Lung microvascular endothelial cell (primary cell): Measurements from ENCODE around the gene DUS1L. TPM values are rescaled to one million over a fixed set of nuclear protein-coding genes. Genes with fewer than 3 reads are reported as not detected.

Experiments
- DNase-seq, 2 donors: peaks; one replicate each; pipeline versions ENCODE4 v3.0.0 to v3.0.0-alpha.2; 2010; ENCODE audit warnings: low read depth in 2 of 2
- total RNA-seq: library from RNA; depleted of rRNA; stranded (reverse); fragments of >200 nt; gene quantifications from 2 replicates; pipeline ENCODE4 v1.2.1, GENCODE V29; 2014

The DUS1L gene
- total RNA-seq: 30.7 and 35.5 TPM in 2 replicates

DNA sequence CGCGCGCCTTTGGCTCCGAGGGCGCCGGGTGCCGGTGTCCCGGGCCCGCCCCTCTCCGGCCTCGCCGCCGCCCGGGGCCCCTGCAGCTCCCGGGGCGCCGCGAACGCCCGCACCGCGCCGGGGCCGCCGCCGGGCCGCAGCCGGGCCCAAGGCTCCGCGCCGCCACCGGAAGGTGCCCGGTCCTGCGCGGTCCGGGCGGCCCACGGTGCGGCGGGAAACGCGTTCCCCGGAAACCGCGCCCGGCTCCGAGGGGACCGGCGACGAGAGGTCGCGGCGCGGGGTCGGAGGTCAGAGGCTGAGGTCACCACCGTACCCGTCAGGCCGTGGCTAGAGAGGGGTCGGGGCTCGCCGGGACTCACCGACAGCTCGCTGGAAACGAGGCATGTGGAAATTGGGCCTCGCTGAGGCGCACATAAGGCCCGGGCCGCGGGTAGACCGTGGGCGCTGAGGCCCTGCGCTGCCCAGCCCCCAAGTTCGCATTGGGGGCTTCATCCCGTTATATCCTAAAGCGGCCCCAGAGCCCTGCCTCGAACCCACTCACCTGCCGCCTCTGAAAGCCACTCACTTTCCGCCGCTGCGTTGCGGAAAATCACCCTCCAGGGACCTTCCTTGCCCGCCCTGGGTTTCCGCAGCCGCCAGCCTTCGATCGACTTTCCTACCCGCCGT is at the start of gene DUS1L:
TSS of gene DUS1L (minus strand) at position 167 of the 666 bp plus-strand sequence. CDS start 745 bp downstream, outside the sequence.
- DNase-seq: peak; percentile 55 to 68

DNA sequence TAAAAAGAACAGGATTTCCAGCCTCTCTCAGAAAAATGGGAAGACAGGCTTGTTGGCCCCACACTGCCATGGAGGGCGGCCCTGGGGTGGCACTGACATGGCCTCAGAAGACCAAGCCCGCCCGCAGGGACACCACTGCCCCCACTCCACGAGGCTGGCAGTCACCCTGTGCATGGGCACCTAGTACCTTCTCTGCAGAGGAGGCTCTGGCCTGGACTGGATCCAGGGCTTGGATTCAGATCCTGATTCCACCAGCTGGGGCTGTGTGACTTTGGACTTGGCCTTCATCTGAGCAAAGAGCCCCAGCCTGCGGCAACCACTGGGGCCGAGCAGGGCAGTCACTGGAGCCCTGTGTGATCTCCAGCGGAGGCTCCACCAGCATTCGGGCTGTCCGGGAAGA is 49.3 kb upstream of the DUS1L start:
- DNase-seq: peak in 1 of 2 donors; percentile 19

DNA sequence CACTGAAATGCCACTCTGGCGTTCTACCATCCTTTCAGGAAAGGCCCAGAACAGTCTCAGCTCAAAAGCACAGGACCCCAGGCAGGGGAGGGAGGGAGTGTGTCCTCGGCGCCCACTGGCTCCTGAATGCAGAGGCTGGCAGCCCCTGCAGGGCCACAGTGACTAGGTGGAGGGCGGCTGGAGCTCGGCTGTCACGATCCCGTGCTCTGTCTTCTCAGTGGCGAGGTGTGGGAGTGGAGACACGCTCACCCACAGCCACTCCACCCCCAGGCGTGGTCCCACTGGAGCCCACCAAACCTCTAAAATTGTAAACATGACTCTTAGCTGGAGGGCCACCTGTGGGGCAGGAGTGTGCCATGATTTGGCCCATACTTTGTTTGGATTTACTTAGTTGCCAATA is 48.8 kb upstream of the DUS1L start:
- DNase-seq: no peak

DNA sequence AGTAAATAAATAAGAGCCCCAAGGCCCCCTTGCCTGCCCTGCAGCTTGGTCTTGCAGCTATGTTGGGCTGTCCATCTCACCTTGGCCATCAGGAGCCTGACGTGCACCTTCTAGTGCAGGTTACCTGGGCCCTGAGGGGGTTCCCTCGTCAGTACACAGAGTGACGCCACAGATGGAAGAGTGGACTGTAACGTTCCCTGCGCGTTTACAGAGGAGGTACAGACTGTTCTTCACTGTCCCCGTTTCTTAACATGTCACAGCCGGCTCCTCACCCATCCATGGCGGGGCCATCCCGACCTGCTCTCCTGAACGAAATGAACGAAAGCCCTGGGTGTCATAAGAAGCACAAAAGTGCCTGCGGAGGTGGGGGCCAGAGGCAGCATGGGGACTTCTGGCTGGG is 48.3 kb upstream of the DUS1L start:
- DNase-seq: no peak

DNA sequence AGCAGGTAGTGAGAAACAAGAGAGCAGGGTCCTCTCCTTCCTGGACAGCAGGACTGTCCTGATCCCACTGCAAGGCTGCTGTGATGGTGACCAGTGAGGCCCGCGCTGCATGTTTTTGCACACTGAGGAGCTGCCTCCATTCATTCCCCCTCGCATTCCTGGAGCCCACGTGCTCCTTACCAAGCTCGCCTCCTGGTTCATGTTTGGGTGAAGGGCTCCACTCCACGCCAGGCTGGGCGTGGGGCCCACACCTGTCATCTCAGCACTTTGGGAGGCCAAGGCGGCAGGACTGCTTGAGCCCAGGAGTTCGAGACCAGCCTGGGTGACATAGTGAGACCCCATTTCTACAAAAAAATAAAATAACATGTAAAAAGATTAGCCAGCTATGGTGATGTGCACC is 47.8 kb upstream of the DUS1L start:
- no peak for DNase-seq

DNA sequence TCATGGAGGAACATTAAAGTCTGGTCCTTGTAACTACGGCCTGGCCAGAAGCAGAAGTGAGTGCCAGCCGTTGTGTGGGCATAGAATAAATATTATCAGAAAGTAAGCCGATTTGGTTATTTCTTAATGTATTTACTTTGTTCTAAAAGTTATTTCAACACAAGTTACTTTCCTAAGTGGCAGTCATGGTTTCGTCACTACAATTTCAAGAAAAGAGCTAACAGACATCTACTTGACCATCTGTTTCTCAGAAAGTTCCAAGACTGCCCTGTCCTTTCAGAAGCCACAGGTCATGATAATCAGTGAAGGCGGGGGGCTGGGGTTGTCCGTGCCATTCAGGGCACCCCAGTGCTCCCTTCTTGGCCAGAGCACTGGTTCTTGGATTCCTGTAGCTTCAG is 47.3 kb upstream of the DUS1L start:
- no peak for DNase-seq

DNA sequence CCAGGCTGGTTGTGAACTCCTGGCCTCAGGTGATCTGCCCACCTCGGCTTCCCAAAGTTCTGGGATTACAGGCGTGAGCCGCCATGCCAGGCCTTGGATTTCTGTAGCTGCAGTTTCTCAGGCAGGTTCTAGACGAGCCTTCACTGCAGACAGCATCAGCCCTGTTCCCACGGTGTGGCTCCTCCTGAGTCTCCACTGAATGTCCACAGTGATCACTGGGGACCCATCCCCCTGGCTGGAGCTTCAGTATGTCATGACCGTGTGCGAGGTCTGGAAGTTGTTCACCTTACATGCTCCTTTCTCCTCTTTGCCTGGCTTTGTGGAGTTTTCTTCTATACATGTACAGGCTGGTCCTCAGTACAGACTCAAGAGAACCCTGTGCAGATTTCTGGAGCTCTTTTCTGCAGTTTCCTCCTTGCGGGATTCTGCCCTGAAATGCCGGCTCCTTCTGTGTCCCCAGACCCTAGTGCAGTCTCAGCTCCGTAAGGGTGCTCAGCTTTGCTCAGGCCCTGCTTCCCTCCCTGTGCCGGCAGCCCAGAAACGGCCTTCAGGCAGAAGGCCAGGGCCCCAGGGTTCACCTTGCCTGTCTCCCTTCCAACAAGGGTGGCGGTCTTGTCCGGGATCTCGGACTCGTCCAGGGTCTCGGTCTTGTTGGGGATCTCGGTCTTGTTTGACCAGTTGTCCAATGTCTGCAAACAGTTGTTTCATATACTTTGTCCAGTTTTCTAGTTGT is 46.7 kb upstream of the DUS1L start:
- DNase-seq: no peak

DNA sequence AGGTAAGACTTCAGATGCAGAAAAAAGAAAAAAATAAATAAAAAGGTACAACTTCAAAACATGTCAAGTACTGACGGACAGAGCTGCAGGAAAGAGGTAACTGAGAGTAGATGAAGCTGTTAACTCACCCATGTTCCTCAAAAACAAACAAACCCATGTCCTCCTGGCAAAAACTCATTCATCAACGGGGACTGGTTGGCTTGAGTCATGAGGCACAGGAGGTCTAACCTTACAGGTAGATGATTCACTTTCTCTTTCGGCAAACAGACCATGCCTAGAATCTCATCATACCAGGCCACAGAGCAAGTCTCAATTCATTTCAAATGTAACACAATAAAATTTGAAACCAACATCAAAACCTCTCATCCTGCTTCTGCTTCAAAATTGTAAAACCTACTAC is 44.7 kb upstream of the DUS1L start:
- DNase-seq: no peak

DNA sequence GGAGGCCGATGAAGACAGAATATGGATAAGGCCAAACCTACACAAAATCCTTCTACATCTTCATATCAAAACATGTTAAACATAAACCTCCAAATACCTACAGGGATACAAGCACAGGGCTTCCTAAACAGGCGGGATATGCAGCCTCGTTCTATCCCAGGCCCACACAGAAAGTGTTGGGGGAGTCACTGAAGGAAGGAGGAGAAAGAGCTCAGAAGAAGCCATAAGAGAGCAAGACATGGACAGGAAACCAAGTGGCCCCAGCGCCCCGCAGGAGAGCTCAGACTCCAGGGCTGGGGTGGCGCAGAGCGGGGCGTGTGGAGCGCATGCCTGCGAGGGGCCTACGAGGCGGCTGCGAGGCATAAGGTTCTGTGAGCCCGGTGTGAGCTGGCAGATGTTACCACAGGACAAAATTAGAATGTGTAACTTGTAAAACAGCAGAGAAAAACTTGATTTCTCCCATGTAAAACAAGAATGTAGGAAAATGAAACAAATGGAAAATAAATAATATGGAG is 43.4 kb upstream of the DUS1L start:
- DNase-seq: no peak

DNA sequence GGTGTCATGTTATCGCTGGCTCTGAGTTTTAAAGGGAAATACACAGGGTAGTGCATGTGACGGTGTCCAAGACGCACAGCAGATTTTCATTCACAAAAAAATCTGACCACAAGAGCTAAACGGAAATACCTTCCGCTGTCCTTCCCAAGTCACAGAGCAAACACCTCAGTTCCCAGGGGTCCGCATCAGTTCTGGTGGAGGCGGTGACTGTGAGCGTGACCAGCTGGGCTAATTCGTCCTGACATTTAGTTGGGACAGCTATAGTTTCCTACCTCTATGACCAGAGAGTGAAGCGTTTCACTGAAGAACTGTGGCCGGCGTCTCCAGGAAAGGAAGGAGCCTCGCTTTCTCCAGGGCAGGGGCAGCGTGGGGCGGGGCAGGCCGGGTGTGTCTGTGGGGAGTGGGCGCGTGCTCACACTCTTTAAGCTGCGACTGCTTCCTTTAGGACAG is 42.9 kb upstream of the DUS1L start:
- no peak for DNase-seq

DNA sequence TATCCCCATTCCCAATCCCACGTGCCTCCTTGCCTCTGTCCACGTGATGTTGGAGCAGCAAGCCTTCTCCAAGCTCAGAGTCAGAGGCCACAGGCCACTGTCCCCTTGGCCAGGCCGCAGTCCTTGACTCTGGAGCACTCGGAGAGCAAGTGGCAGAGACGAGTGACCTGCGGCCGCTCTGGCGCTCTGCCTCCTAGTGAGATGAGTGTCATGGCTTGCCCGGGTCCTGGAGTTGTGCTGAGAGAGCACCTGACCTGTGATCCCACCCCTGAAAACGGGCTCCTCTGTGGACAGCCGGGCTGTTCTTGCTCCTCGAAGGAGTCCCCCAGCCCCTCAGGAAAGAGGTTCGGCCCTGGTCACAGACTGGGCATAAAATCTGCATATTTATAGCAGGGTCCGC is 42.4 kb upstream of the DUS1L start:
- no peak for DNase-seq

DNA sequence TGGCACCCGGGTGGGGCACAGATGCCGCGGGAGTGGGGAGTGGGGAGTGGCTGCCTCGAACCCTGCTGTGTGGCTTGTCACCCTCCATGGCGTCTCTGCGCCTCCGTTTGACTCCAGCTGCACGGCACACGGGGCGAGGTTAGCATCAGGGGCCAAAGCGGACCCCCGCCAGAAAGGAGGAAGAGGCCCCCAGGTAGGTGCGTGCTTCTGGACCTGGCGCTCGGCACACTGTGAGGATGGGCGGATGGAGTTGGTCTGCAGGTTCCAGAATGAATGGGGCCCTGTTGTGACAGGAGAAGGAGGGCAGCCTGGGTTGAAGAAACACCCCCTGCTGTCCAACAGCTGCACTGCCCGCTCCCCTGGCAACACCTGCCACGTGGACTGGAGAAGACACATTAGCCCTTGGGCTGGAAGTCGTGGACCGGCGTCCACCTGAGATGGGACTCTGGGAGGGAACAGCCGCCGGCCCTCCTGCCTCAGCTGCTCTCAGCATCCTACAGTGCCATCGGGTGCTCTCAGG is 41.8 kb upstream of the DUS1L start:
- DNase-seq: peak in 1 of 2 donors; percentile 31

DNA sequence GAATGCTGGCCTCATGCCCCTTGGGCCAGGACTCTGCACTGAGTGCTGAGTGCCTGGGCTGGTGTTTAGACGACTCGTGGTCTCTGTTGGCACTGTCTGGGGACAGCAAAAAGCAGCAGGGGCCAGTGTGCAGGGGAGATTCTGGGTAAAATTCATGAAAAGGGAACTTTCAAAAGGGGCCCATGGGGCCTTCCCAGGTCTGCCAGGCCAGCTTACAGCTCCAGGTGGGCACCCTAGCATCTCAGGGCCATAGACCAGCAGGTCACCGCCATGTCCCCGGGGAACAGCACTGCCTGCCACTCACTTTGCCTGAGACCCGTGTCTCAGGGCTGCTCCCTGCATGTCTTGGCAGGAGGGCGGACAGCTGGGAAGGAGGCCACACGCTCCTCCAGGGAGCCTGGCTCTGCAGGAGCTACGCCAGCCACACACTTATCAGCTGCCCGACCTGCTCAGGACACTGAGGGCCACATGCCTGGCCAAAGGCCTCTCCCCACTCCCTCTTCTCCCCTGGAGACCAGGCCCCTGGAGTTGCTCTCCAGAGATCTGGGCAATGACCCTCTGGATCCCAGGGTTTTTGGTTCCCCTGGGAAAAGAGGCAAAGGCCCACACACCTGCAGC is 41.2 kb upstream of the DUS1L start:
- DNase-seq: no peak

DNA sequence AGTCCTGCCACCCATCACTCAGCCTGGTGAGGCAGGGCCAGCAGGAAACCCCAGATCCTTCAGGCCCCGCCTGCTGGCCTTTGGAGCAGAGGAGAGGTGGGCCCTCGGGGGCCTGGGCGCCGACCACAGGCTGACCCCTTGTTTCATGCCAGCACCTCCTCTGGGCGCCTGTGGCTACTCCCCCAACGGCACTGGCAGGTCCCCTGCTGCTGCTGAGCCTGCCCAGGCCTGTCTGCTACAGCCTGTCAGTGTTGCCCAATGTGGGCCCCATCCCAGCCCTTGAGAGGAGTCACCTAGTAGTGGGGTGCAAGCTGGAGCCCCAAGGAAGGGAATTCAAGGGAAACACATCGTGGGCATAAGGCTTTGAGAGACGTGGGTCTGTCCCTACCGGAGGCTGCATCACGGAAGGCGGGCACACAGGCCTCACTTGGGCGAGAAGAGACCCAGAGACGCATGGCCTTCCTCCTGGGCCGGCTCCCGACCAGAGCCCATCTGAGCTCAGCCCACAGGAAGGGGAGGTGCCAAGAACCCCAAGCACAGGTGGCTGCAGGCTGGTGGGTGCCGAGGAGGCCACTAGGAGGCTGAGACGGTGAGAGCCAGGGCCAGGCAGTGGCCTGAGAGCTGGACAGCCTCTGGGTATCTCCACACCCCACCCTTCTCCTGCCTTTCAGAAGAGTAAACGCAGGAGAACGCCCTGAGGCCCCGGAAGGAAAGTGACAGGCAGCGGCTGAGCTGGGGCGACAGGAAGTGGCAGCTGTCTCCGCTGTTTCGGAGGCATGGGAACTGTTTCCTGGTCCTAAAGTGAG is 40.5 kb upstream of the DUS1L start:
- DNase-seq: peak; percentile 29 to 53

DNA sequence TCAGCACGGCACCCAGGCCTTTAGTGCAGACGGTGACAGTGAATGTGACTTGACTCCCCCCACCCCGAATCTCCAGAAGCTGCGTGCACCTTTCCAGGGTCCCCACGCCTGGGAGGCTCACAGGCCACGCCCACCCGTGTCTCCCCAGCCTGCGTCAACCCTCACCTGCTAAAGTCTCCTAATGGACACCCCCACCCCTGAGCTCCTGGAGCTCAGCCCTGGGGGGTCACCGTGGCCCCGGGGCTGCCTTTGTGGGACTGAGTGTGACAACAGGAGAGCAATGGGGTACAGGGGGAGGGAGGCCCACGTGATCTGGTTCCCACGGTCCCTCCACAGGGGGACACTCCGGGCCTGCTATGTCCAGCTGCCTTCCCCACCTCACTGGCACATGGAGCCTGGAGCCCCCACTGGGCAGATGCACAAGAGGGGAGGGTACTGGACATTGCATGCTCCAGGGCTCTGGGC is 39.8 kb upstream of the DUS1L start:
- no peak for DNase-seq

DNA sequence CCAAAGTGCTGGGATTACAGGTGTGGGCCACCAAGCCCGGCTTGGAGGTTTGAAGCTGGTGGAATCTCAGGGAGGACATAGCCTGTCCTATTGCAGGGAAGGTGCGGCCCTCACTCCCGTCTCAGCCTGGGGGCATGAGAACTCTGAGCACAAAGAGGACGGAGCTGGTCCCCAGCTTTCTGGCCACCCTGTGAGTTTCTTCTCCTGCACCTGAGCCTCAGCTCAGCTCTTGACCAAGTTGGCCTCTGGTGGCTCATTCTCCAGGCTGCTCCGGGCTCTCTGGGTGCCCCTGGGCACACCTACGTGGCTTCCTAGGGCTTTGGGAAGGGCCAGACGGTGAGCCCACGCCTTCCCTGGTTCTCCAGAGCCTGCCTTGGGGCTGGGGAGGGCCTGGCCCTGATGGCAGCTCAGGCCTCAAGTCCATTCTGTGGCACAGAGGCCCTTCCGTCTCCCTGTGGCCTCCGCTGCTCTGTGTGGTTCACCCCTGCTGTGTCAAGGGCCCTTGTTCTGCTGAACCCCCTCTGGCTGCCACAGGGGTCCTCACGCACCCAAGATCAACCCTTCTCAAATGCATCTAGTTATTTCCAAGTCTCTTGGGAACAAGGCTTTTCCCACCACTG is 39.3 kb upstream of the DUS1L start:
- no peak for DNase-seq

DNA sequence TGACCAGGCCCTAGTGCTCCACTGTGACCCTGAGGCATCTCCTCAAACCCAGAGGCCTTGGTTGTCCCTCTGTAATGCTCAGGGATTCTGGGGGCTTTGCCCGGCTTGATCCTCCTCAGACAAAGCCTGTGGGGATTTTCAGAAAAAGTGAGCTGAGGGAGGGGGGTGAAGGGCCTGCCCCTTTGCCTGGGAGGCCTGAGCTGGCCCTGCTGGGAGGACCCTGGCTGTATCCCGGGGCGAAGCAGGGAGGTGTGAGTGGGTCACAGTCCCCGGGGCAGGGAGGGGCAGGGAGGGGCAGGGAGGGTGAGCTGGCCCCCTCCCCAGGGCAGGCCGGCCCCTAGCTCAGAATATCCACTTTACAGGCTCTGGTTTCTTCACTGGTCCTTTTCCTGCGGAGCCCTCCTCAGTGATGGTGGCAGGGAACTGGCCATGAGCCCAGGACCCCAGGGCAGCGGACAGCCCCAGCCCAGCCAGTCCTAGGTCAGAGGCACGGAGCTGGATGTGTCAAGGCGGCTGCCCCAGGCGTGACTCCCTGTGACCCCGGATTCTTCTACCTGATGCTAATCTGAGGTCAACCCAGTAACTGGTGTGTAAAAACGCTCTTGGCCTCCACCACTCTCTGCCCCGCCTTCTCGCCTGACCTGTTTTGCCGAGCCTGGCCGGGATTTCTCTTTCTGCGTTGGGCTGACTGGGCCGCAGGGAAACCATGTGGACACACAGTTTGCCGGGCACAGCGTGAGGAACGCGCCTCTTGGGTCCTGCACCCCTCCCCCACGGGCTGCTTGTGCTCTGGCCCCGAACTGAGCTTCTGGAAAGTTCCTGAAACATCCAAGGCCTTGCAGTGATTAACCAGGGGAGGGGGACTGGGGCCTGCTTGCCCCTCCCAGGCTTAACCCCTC is 38.2 kb upstream of the DUS1L start:
- no peak for DNase-seq

DNA sequence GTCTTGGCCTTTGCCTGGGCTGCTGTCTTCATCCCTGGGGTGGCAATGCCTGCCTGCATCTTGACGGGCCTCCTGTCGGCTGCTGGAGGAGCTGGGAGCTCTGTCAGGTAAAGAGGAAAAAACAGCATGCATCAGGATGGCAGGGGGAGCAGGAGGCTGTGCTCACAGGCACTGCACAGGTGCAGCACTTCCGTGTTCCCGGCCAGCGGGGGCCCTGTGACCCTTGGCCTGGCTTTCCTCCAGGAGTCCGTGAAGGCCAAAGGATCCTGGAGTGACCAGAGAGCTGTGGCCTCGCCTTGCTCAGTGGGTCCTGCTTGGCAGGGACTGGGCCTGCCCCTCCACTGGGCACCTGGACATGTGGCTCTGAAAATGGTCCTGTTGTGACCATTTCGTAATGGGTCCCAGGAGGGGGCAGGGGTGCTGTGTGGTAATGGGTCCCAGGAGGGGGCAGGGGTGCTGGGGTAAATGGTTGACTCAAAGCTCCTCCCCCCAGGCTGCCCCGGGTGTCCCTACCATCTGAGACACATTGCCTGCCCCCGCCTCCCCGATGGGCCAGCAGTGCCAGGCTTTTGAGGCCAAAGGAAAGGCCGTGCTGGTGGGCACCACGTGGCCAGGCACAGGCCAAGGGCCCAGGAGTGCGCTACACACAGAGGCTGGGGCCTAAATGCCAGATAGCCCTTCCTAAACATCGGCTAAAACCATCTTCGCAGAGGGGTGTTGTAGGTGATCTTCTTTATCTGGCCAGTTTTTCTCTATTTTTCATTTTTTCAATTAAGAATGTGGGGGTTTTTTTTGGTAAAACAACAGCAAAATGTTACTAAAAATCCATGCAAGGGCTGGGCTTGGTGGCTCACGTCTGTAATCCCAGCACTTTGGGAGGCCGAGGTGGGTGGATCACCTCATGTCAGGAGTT is 36.4 kb upstream of the DUS1L start:
- no peak for DNase-seq

DNA sequence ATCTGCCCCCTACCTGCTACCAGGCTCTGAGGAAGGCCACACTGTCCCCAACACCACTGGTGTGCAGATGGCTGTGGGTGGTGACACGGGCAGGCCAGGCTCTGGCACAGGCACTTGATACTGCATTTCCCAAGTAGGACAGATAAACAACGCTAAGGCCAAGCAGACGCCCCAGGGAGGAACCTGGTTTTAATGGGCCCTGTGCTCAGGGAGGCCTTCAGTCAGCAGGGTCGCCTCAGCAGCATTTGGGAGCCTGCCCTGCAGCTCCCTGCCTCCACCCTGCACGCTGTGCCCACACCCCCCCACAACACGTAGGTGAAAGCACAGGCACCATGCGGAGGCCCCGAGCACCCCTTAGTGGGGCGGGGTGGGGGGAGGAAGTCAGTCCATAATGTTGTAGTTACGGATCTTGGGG is 35.7 kb upstream of the DUS1L start:
- no peak for DNase-seq
